HG03457 (cell line): Measurements from ENCODE around the gene TSPAN13.

Source experiments
- ATAC-seq: cut with Tn5 transposase; IDR thresholded peaks from one replicate; pipeline ENCODE4 v1.9.1; 2021; ENCODE audit warnings: moderate number of reproducible peaks; ENCODE audit not compliant: unreplicated experiment

The TSPAN13 gene

GRCh38 chr7:16753102-16753931 is at the start of gene TSPAN13:
TSS of gene TSPAN13 (plus strand) at chr7:16753755. CDS start at chr7:16753968, 213 bp downstream.
- no peak for ATAC-seq

- ATAC-seq = no peak
Observed at GRCh38 chr7:16708511-16708910, 45.0 kb upstream of the TSPAN13 start.

- no peak for ATAC-seq
Observed at GRCh38 chr7:16708980-16709379, 44.6 kb upstream of the TSPAN13 start.

GRCh38 chr7:16710651-16711050 is 42.9 kb upstream of the TSPAN13 start:
- ATAC-seq = no peak

- no peak for ATAC-seq
Observed at GRCh38 chr7:16711730-16712129, 41.8 kb upstream of the TSPAN13 start.

GRCh38 chr7:16712916-16713315 is 40.6 kb upstream of the TSPAN13 start:
- ATAC-seq = no peak

GRCh38 chr7:16715928-16716327 is 37.6 kb upstream of the TSPAN13 start:
- no peak for ATAC-seq

- ATAC-seq = no peak
Observed at GRCh38 chr7:16718111-16718656, 35.4 kb upstream of the TSPAN13 start.

- no peak for ATAC-seq
Observed at GRCh38 chr7:16719699-16720098, 33.9 kb upstream of the TSPAN13 start.

- no peak for ATAC-seq
Observed at GRCh38 chr7:16721541-16721940, 32.0 kb upstream of the TSPAN13 start.

- no peak for ATAC-seq
Observed at GRCh38 chr7:16724344-16724743, 29.2 kb upstream of the TSPAN13 start.

GRCh38 chr7:16726189-16726588 is 27.4 kb upstream of the TSPAN13 start:
- no peak for ATAC-seq

GRCh38 chr7:16727736-16728135 is 25.8 kb upstream of the TSPAN13 start:
- no peak for ATAC-seq

GRCh38 chr7:16728811-16729210 is 24.7 kb upstream of the TSPAN13 start:
- ATAC-seq = no peak

GRCh38 chr7:16729541-16729940 is 24.0 kb upstream of the TSPAN13 start:
- no peak for ATAC-seq

- ATAC-seq = no peak
Observed at GRCh38 chr7:16730937-16731336, 22.6 kb upstream of the TSPAN13 start.

GRCh38 chr7:16732828-16733227 is 20.7 kb upstream of the TSPAN13 start:
- ATAC-seq = no peak

GRCh38 chr7:16734148-16734726 is 19.3 kb upstream of the TSPAN13 start:
- no peak for ATAC-seq

- no peak for ATAC-seq
Observed at GRCh38 chr7:16735020-16735419, 18.5 kb upstream of the TSPAN13 start.

GRCh38 chr7:16738011-16738688 is 15.4 kb upstream of the TSPAN13 start:
- no peak for ATAC-seq

GRCh38 chr7:16739863-16740622 is 13.5 kb upstream of the TSPAN13 start:
- ATAC-seq = no peak
